ENCODE results near the gene TFCP2L1.

GRCh38 chr2:121231385-121232000, 53.5 kb downstream of the TFCP2L1 start:
- TF ChIP-seq EGR1 (IDR thresholded peaks at IDR 0.05; ENCODE audit: low read depth in 2 of 2) (no peak), CTCF (IDR thresholded peaks at IDR 0.05; ENCODE audit: low read depth, low read length, missing input control) (no peak), REST (IDR thresholded peaks at IDR 0.05) (no peak)

Data from liver (tissue), 3 donors.